Stomach (tissue), 4 donors: ENCODE measurements around the gene C3orf70.

Experiments used
- POLR2AphosphoS5 ChIP-seq, 3 donors: sonication (generic); formaldehyde crosslinking; IDR thresholded peaks; one replicate each; pipeline ENCODE4 v1.6.1; 2016; ENCODE audit warnings: antibody characterized with exemption in 3 of 3
- TF ChIP-seq, protein P1 (sequence below), 7 experiments: fragments of 450-650 bp in 4 of 7; fragments of 200-600 bp in 3 of 7; sonication (generic) in 3 of 7; IDR thresholded peaks; one replicate each; pipeline ENCODE4 v1.5.1; 2016 to 2019; ENCODE audit warnings: antibody characterized with exemption in 7 of 7, control low read depth in 2 of 7, mild to moderate bottlenecking in 1 of 7

DNA sequence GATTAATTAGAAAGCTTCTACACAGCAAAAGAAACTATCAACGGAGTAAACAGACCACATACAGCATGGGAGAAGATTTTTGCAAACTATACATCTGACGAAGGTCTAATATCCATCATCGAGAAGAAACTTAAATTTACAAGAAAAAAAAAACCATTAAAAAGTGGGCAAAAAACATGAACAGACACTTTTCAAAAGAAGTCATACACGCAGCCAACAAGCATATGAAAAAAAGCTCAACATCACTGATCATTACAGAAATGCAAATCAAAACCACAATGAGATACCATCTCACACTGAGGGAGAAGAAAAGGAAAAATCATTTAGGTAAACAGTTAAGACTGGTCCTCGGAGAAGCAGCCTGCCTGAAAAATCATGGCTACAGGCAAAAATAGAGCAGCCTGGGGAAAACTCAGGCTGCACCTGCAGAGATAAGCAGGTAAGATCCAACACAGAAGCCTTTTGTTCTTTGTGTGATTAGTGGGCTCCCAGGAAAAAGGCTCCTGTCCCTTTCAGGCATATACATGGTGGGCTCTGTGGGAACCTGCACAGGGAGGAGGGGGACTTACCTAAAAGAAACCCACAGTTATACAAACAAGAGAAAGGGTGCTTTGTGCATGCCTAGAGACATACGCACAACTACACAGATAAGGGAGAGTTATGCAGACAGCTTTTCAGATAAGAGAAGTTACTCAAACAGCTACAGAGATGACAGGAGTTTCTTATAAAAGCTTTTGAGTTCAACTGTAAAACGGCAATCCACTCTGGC, 49.3 kb downstream of the C3orf70 start:
- TF ChIP-seq, protein P1, sequence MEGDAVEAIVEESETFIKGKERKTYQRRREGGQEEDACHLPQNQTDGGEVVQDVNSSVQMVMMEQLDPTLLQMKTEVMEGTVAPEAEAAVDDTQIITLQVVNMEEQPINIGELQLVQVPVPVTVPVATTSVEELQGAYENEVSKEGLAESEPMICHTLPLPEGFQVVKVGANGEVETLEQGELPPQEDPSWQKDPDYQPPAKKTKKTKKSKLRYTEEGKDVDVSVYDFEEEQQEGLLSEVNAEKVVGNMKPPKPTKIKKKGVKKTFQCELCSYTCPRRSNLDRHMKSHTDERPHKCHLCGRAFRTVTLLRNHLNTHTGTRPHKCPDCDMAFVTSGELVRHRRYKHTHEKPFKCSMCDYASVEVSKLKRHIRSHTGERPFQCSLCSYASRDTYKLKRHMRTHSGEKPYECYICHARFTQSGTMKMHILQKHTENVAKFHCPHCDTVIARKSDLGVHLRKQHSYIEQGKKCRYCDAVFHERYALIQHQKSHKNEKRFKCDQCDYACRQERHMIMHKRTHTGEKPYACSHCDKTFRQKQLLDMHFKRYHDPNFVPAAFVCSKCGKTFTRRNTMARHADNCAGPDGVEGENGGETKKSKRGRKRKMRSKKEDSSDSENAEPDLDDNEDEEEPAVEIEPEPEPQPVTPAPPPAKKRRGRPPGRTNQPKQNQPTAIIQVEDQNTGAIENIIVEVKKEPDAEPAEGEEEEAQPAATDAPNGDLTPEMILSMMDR (IDR thresholded peaks at IDR 0.05) = no peak
- no peak for TF ChIP-seq POLR2AphosphoS5 (IDR thresholded peaks at IDR 0.05)
